WTC11 (cell line): ENCODE results near the gene KAZN. TPM values are rescaled to one million over a fixed set of nuclear protein-coding genes. Genes with fewer than 3 reads are reported as not detected.
A peak's percentile ranks its signal among the peaks of the same experiment; 100 is the strongest.

ENCODE experiments used
- ATAC-seq: fragments of 200-7000 bp; cut with Tn5 transposase; 2 replicates; pipeline ENCODE4 v1.10.0; 2021; ENCODE audit warnings: mild to moderate bottlenecking, moderate library complexity
- CTCF ChIA-PET: fragments of 300-600 bp; sonication (Branson Sonifier 250); formaldehyde crosslinking; loops from one replicate; lab custom pipeline; 2021; ENCODE audit warnings: antibody characterized with exemption; lab: Charles Lee
- POLR2A ChIA-PET: fragments of 350-600 bp; sonication (Branson Sonifier 250); formaldehyde crosslinking; loops from one replicate; lab custom pipeline; 2021; ENCODE audit warnings: antibody characterized with exemption; lab: Charles Lee
- DNase-seq: peaks from one replicate; pipeline ENCODE4 v3.0.0; 2021; ENCODE audit warnings: low spot score
- H3K27ac Mint-ChIP-seq: 2 replicates; pipeline ENCODE4 v1.8.0; 2021; ENCODE audit warnings: mixed read lengths
- H3K27me3 Mint-ChIP-seq: 2 replicates; pipeline ENCODE4 v1.8.0; 2021; ENCODE audit warnings: low read depth, mild to moderate bottlenecking, moderate library complexity, mixed read lengths
- H3K36me3 Mint-ChIP-seq: 2 replicates; pipeline ENCODE4 v1.8.0; 2021; ENCODE audit warnings: mixed read lengths
- H3K4me1 Mint-ChIP-seq: 2 replicates; pipeline ENCODE4 v1.8.0; 2022; ENCODE audit warnings: mixed read lengths
- H3K4me3 Mint-ChIP-seq: 2 replicates; pipeline ENCODE4 v1.8.0; 2021; ENCODE audit warnings: mild to moderate bottlenecking, moderate library complexity, mixed read lengths
- H3K9me3 Mint-ChIP-seq: 2 replicates; pipeline ENCODE4 v1.8.0; 2021; ENCODE audit warnings: mixed read lengths
- AR ChIP-seq: fragments of 250-450 bp; sonication (Bioruptor Pico); IDR thresholded peaks from 2 replicates; pipeline ENCODE4 v1.9.0; 2021; ENCODE audit warnings: mild to moderate bottlenecking
- ATF2 ChIP-seq: sonication (generic); formaldehyde crosslinking; IDR thresholded peaks from 2 replicates; pipeline ENCODE4 v1.8.1; 2022; ENCODE audit warnings: low read depth, missing genetic modification reagents, borderline replicate concordance
- ATF6 ChIP-seq: sonication (generic); formaldehyde crosslinking; IDR thresholded peaks from 2 replicates; pipeline ENCODE4 v1.8.1; 2023; ENCODE audit warnings: mild to moderate bottlenecking, missing genetic modification reagents
- CBFB ChIP-seq: sonication (generic); formaldehyde crosslinking; IDR thresholded peaks from 2 replicates; pipeline ENCODE4 v1.8.1; 2022; ENCODE audit warnings: mild to moderate bottlenecking, low read depth, missing genetic modification reagents
- CDX4 ChIP-seq: fragments of 250-450 bp; sonication (Bioruptor Pico); IDR thresholded peaks from 2 replicates; pipeline ENCODE4 v1.9.0; 2021; ENCODE audit warnings: moderate library complexity, mild to moderate bottlenecking, inconsistent platforms, borderline replicate concordance
- CTCF ChIP-seq: fragments of 200-600 bp; IDR thresholded peaks from 2 replicates; pipeline ENCODE4 v1.8.0; 2022; ENCODE audit warnings: antibody characterized with exemption
- E2F4 ChIP-seq: sonication (generic); formaldehyde crosslinking; IDR thresholded peaks from 2 replicates; pipeline ENCODE4 v1.8.1; 2022; ENCODE audit warnings: low read depth, mild to moderate bottlenecking, moderate library complexity, missing genetic modification reagents, borderline replicate concordance
- EMX1 ChIP-seq: fragments of 250-450 bp; sonication (Bioruptor Pico); IDR thresholded peaks from 2 replicates; pipeline ENCODE4 v1.8.0; 2021; ENCODE audit warnings: mild to moderate bottlenecking
- ESRRA ChIP-seq: sonication (generic); formaldehyde crosslinking; IDR thresholded peaks from 2 replicates; pipeline ENCODE4 v1.8.1; 2022; ENCODE audit warnings: mild to moderate bottlenecking, missing genetic modification reagents, borderline replicate concordance
- GTF2I ChIP-seq: fragments of 250-450 bp; sonication (Bioruptor Pico); conservative IDR thresholded peaks from 2 replicates; pipeline ENCODE4 v1.4.0; 2021; ENCODE audit warnings: mild to moderate bottlenecking
- MXD4 ChIP-seq: fragments of 250-450 bp; sonication (Bioruptor Pico); IDR thresholded peaks from 2 replicates; pipeline ENCODE4 v1.8.0; 2021; ENCODE audit warnings: mild to moderate bottlenecking, moderate library complexity, borderline replicate concordance
- RORB ChIP-seq: fragments of 250-450 bp; sonication (Bioruptor Pico); IDR thresholded peaks from 2 replicates; pipeline ENCODE4 v1.9.0; 2021; ENCODE audit warnings: mild to moderate bottlenecking
- SP1 ChIP-seq: sonication (generic); formaldehyde crosslinking; conservative IDR thresholded peaks from 2 replicates; pipeline ENCODE4 v1.8.1; 2022; ENCODE audit warnings: missing genetic modification reagents
- USF2 ChIP-seq: sonication (generic); formaldehyde crosslinking; IDR thresholded peaks from 2 replicates; pipeline ENCODE4 v1.8.1; 2023; ENCODE audit warnings: mild to moderate bottlenecking, missing genetic modification reagents, moderate library complexity
- ZNF232 ChIP-seq: sonication (generic); formaldehyde crosslinking; IDR thresholded peaks from 2 replicates; pipeline ENCODE4 v1.8.0; 2022; ENCODE audit warnings: mild to moderate bottlenecking, missing genetic modification reagents
- ZNF396 ChIP-seq: fragments of 250-450 bp; sonication (Bioruptor Pico); IDR thresholded peaks from 2 replicates; pipeline ENCODE4 v1.8.0; 2021; ENCODE audit warnings: mild to moderate bottlenecking, moderate library complexity, borderline replicate concordance
- ZNF416 ChIP-seq: fragments of 250-450 bp; sonication (Bioruptor Pico); IDR thresholded peaks from 2 replicates; pipeline ENCODE4 v1.9.0; 2021; ENCODE audit warnings: mild to moderate bottlenecking, inconsistent platforms
- total RNA-seq: library from RNA; stranded (reverse); gene quantifications from 3 replicates; pipeline ENCODE4 v1.2.3, GENCODE V29; 2021

Gene KAZN
- total RNA-seq, 1 experiment from 2014 or later, result 19.9 TPM

- TF ChIP-seq E2F4 (CRISPR knock-in tag) (no peak), AR (CRISPR knock-in tag) (no peak), RORB (CRISPR knock-in tag) (no peak)
Measured at GRCh38 chr1:15036101-15036500, 437.6 kb downstream of the KAZN start (continued).

- H3K27ac Mint-ChIP-seq, result no peak overlapping the region
- CTCF ChIA-PET, result interaction anchor here (0.5 to 3.1 kb wide), 27 partner anchors 9 to 478 kb away, joined by 3 to 20 read pairs (median 3); no protein-coding TSS in a partner anchor
- H3K4me3 Mint-ChIP-seq, result no peak overlapping the region
- H3K27me3 Mint-ChIP-seq, result no peaks in the 10 kb centered on the region
- peak; percentile 34 for DNase-seq
- TF ChIP-seq MXD4 (CRISPR knock-in tag), result no peak
- no peak for TF ChIP-seq CDX4 (CRISPR knock-in tag)
- peak; percentile 43 for TF ChIP-seq CTCF
- peak; percentile 74; the same call in 1 of the 2 replicates for TF ChIP-seq GTF2I (CRISPR knock-in tag)
- TF ChIP-seq, all 79 proteins: peak for 2
- Mint-ChIP-seq H3K4me1 (peaks cover 8% of the 10 kb centered on the region), H3K36me3 (no peaks in the 10 kb centered on the region), H3K9me3 (no peaks in the 10 kb centered on the region)
- POLR2A ChIA-PET, result no interaction called here
- peak; percentile 84 for ATAC-seq
Measured at GRCh38 chr1:15038232-15039016, 439.9 kb downstream of the KAZN start.

GRCh38 chr1:15039017-15039648 is 440.6 kb downstream of the KAZN start:
- no peaks in the 10 kb centered on the region for H3K9me3 Mint-ChIP-seq
- H3K27me3 Mint-ChIP-seq, result no peaks in the 10 kb centered on the region
- no peak for DNase-seq
- ChIA-PET POLR2A (no interaction called here), CTCF (interaction anchor here (1.2 to 3.7 kb wide), 2 partner anchors 12 to 273 kb away, joined by 3 to 12 read pairs; no protein-coding TSS in a partner anchor)
- ATAC-seq, result no peak
- H3K4me1 Mint-ChIP-seq, result peaks cover 1% of the 10 kb centered on the region
- H3K4me3 Mint-ChIP-seq, result no peak overlapping the region
- no peaks in the 10 kb centered on the region for H3K36me3 Mint-ChIP-seq
- TF ChIP-seq SP1 (CRISPR knock-in tag) (no peak), EMX1 (CRISPR knock-in tag) (no peak), ZNF416 (CRISPR knock-in tag) (no peak)
- no peak overlapping the region for H3K27ac Mint-ChIP-seq

GRCh38 chr1:15039901-15040300 is 441.4 kb downstream of the KAZN start:
- Mint-ChIP-seq H3K4me3 (no peak overlapping the region), H3K4me1 (no peaks in the 10 kb centered on the region), H3K27me3 (no peaks in the 10 kb centered on the region), H3K36me3 (no peaks in the 10 kb centered on the region), H3K9me3 (no peaks in the 10 kb centered on the region), H3K27ac (no peak overlapping the region)
- ChIA-PET POLR2A (no interaction called here), CTCF (interaction anchor here (1.6 to 3.7 kb wide), 2 partner anchors 13 to 15 kb away, joined by 5 to 12 read pairs; no protein-coding TSS in a partner anchor)
- ATAC-seq (no peak), DNase-seq (no peak)
- no peak for TF ChIP-seq CBFB
- TF ChIP-seq USF2, result no peak
- TF ChIP-seq ATF2, result no peak
- no peak for TF ChIP-seq ATF6 (CRISPR knock-in tag)
- TF ChIP-seq ZNF396, result no peak
- no peak for TF ChIP-seq SP1 (CRISPR knock-in tag)
- TF ChIP-seq ZNF232, result no peak
- no peak for TF ChIP-seq ESRRA (CRISPR knock-in tag)
